Activated naive CD4-positive, alpha-beta T cell treated with Interleukin-2 at 50 U/mL for 16 hours (primary cell): ENCODE results near the gene CLSTN1.
"Not testable (repeated sequence)": the region's sequence is repeated elsewhere in the genome, so short reads cannot be mapped to it uniquely, and the experiment has no call there.

ENCODE experiments used
- DNase-seq: peaks from one replicate; pipeline ENCODE4 v3.0.0-alpha.2; 2020

Gene CLSTN1

GRCh38 chr1:9760824-9761223, 62.9 kb downstream of the CLSTN1 start:
- DNase-seq: no peak

GRCh38 chr1:9759939-9760338, 63.8 kb downstream of the CLSTN1 start:
- DNase-seq: no peak

- no peak for DNase-seq
Observed at GRCh38 chr1:9758559-9759121, 65.1 kb downstream of the CLSTN1 start.

- no peak for DNase-seq
Observed at GRCh38 chr1:9755441-9755995, 68.2 kb downstream of the CLSTN1 start.

GRCh38 chr1:9753121-9753531, 70.6 kb downstream of the CLSTN1 start:
- no peak for DNase-seq

- no peak for DNase-seq
Observed at GRCh38 chr1:9751971-9752370, 71.8 kb downstream of the CLSTN1 start.

GRCh38 chr1:9749361-9749760, 74.4 kb downstream of the CLSTN1 start:
- DNase-seq: no peak

GRCh38 chr1:9748391-9748790, 75.4 kb downstream of the CLSTN1 start:
- not testable (repeated sequence) for DNase-seq

- no peak for DNase-seq
Observed at GRCh38 chr1:9746651-9747050, 77.1 kb downstream of the CLSTN1 start.

GRCh38 chr1:9746211-9746610, 77.6 kb downstream of the CLSTN1 start:
- DNase-seq: no peak

- no peak for DNase-seq
Observed at GRCh38 chr1:9744106-9744799, 79.5 kb downstream of the CLSTN1 start.

GRCh38 chr1:9737671-9738070, 86.1 kb downstream of the CLSTN1 start:
- DNase-seq: no peak

GRCh38 chr1:9737057-9737456, 86.7 kb downstream of the CLSTN1 start:
- no peak for DNase-seq

GRCh38 chr1:9736241-9736640, 87.5 kb downstream of the CLSTN1 start:
- DNase-seq: no peak

GRCh38 chr1:9735800-9736199, 88.0 kb downstream of the CLSTN1 start:
- DNase-seq: no peak

GRCh38 chr1:9733160-9733789, 90.5 kb downstream of the CLSTN1 start:
- DNase-seq: no peak

- no peak for DNase-seq
Observed at GRCh38 chr1:9732123-9732971, 91.4 kb downstream of the CLSTN1 start.

- DNase-seq: no peak
Observed at GRCh38 chr1:9731561-9731960, 92.2 kb downstream of the CLSTN1 start.

GRCh38 chr1:9731051-9731537, 92.7 kb downstream of the CLSTN1 start:
- no peak for DNase-seq

- DNase-seq: no peak
Observed at GRCh38 chr1:9730096-9730901, 93.5 kb downstream of the CLSTN1 start.

GRCh38 chr1:9729523-9729922, 94.2 kb downstream of the CLSTN1 start:
- no peak for DNase-seq
